Spleen (tissue), 11 donors: ENCODE measurements around the gene SLC66A1. TPM values are rescaled to one million over a fixed set of nuclear protein-coding genes. Genes with fewer than 3 reads are reported as not detected.

ENCODE experiments used
- DNase-seq: peaks from one replicate; pipeline ENCODE4 v3.0.0-alpha.2; 2020
- H3K27ac ChIP-seq, 8 donors: fragments of 200-600 bp; sonication (generic) in 7 of 8; 1 replicate in 4 of 8; 2 replicates in 4 of 8; pipeline versions ENCODE4 v1.5.0 to v1.8.0; 2016 to 2021; ENCODE audit warnings: inconsistent platforms in 4 of 8, mild to moderate bottlenecking in 4 of 8, moderate library complexity in 1 of 8
- H3K27me3 ChIP-seq, 7 donors: fragments of 200-600 bp; sonication (generic) in 6 of 7; replicated peaks in 1 of 7; 1 replicate in 4 of 7; 2 replicates in 3 of 7; pipeline versions ENCODE4 v1.5.0 to v1.8.0; 2016 to 2021; ENCODE audit warnings: inconsistent platforms in 3 of 7, mild to moderate bottlenecking in 1 of 7
- H3K36me3 ChIP-seq, 6 donors: fragments of 200-600 bp; sonication (generic) in 5 of 6; 1 replicate in 4 of 6; 2 replicates in 2 of 6; pipeline versions ENCODE4 v1.5.0 to v1.8.0; 2016 to 2021; ENCODE audit warnings: inconsistent platforms in 2 of 6
- H3K4me1 ChIP-seq, 6 donors: fragments of 200-600 bp; sonication (generic) in 5 of 6; 1 replicate in 3 of 6; 2 replicates in 3 of 6; pipeline versions ENCODE4 v1.5.0 to v1.8.0; 2016 to 2021; ENCODE audit warnings: inconsistent platforms in 3 of 6
- H3K4me3 ChIP-seq, 8 donors: fragments of 200-600 bp; sonication (generic) in 7 of 8; 1 replicate in 4 of 8; 2 replicates in 4 of 8; pipeline versions ENCODE4 v1.5.0 to v1.8.0; 2016 to 2021; ENCODE audit warnings: inconsistent platforms in 4 of 8, mild to moderate bottlenecking in 4 of 8, moderate library complexity in 2 of 8
- H3K9me3 ChIP-seq, 8 donors: fragments of 200-600 bp; sonication (generic) in 7 of 8; 1 replicate in 4 of 8; 2 replicates in 4 of 8; pipeline versions ENCODE4 v1.5.0 to v1.8.0; 2016 to 2021; ENCODE audit warnings: inconsistent platforms in 4 of 8
- CTCF ChIP-seq, 11 experiments: fragments of 200-600 bp in 7 of 11; fragments of 450-650 bp in 4 of 11; sonication (generic) in 4 of 11; IDR thresholded peaks in 8 of 11; conservative IDR thresholded peaks in 3 of 11; 1 replicate in 7 of 11; 2 replicates in 4 of 11; pipeline versions ENCODE4 v1.4.0 to v1.8.0; 2016 to 2021; ENCODE audit warnings: antibody characterized with exemption in 11 of 11, inconsistent platforms in 4 of 11, mild to moderate bottlenecking in 1 of 11
- POLR2A ChIP-seq, 3 donors: fragments of 450-650 bp; IDR thresholded peaks; one replicate each; pipeline ENCODE4 v1.5.1; 2017; ENCODE audit warnings: antibody characterized with exemption in 3 of 3, mild to moderate bottlenecking in 1 of 3
- POLR2AphosphoS5 ChIP-seq, 3 donors: sonication (generic); formaldehyde crosslinking; IDR thresholded peaks; one replicate each; pipeline ENCODE4 v1.5.1; 2017; ENCODE audit warnings: antibody characterized with exemption in 3 of 3
- WGBS, 5 donors: extraction: QIAGEN DNeasy Blood & Tissue Kit in 3 of 5; methylation state at CpG; one replicate each; pipeline versions ENCODE4 v1.1.5 to v1.1.7; 2013 to 2018; 5-methylcytosine and 5-hydroxymethylcytosine counted together
- intact Hi-C: fragments of 100-400 bp; cut with DNase I; formaldehyde crosslinking; loops from one replicate; pipeline ENCODE4 v1.15.0; 2023; ENCODE audit warnings: low total_unique reads
- polyA plus RNA-seq, 3 donors: library from polyadenylated mRNA; stranded (reverse); fragments of 200-250 nt; gene quantifications; one replicate each; pipeline ENCODE4 v1.2.1, GENCODE V29; 2013
- total RNA-seq, 7 donors: library from RNA; depleted of rRNA in 3 of 7; stranded (reverse); fragments of >200 nt in 3 of 7; fragmentation: NEBNext Ultra II Directional in 4 of 7; extraction: Animal tissue kit (Norgen Biotek cat#: 25700) in 4 of 7; gene quantifications; one replicate each; pipeline versions ENCODE4 v1.1.0 to v1.2.1, GENCODE V29; 2016 to 2021
- donor health status: healthy with polysubstance abuse.
- donor health status: DM: no; HTN: no; CAD: no; lungs with moderate emphysema.
- donor health status: DM: no; HTN: no; CAD: no.
- donor health status: Bipolar disorder and iron deficiency.
- donor health status: healthy.
- donor health status: DM: no; HTN: no; CAD: no.
- donor health status: DM: yes; HTN: yes; CAD: no.

The SLC66A1 gene
- total and polyA plus RNA-seq, 10 donors = 9.6 to 20.9 (median 13.9) TPM

GRCh38 chr1:19315378-19316198 lies 3.5 kb downstream of the SLC66A1 start:
- intact Hi-C loops = no loop called here

GRCh38 chr1:19317126-19317910 lies 5.2 kb downstream of the SLC66A1 start:
- WGBS, 5 donors = 79 to 90% (median 85%) methylated on average over 10 to 13 of the region's 13 CpGs

More at GRCh38 chr1:19315378-19316198, 3.5 kb downstream of the SLC66A1 start:
- peaks cover 50 to 75% (median 65%) of the 10 kb centered on the region in 6 donors for H3K4me1 ChIP-seq
- peak; percentile 81 for DNase-seq
- H3K27me3 ChIP-seq = no peaks in the 10 kb centered on the region
- 45 to 60% (median 49%) methylated on average over 17 of the region's 17 CpGs for WGBS, 5 donors
- TF ChIP-seq POLR2A (IDR thresholded peaks at IDR 0.05) = no peak
- TF ChIP-seq POLR2AphosphoS5 (IDR thresholded peaks at IDR 0.05) = peak in 2 of 3 donors; percentile 35 to 36
- peak overlapping the region in 1 of 8 donors; percentile 19 for H3K4me3 ChIP-seq
- H3K9me3 ChIP-seq = no peaks in the 10 kb centered on the region
- H3K36me3 ChIP-seq = peaks cover 0 to 30% (median 9%) of the 10 kb centered on the region in 6 donors
- peak overlapping the region in 5 of 8 donors; percentile 38 to 92 (median 60) for H3K27ac ChIP-seq

DNA sequence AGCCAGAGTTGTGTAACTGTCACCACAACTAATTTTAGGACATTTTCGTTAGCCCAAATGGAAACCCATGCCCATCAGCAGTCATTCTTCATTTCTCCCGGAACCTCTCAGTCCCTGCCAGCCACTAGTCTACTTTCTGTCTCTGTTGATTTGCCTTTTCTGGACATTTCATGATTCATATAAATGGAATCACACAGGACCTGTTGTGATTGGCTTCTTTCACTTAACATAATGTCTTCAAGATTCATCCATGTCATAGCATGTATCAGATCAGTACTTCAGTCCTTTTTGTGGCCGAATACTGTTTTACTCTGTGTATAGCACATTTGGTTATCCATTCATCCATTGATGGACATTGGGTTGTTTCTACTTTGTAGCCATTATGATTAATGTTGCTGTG lies 7.1 kb downstream of the SLC66A1 start:
- H3K9me3 ChIP-seq = no peaks in the 10 kb centered on the region
- H3K27ac ChIP-seq = no peak overlapping the region
- TF ChIP-seq POLR2AphosphoS5 (IDR thresholded peaks at IDR 0.05) = no peak
- no peak for TF ChIP-seq POLR2A (IDR thresholded peaks at IDR 0.05)
- TF ChIP-seq CTCF (IDR thresholded peaks at IDR 0.05 in 8 of 11, conservative IDR thresholded peaks at IDR 0.05 in 3 of 11) = no peak
- H3K4me3 ChIP-seq = no peak overlapping the region
- intact Hi-C loops = no loop called here
- peaks cover 0 to 62% (median 17%) of the 10 kb centered on the region in 6 donors for H3K36me3 ChIP-seq
- DNase-seq = no peak
- H3K4me1 ChIP-seq = peaks cover 28 to 44% (median 34%) of the 10 kb centered on the region in 6 donors
- WGBS, 5 donors = 72 to 88% (median 82%) methylated on average over 3 of the region's 3 CpGs
- H3K27me3 ChIP-seq = no peaks in the 10 kb centered on the region

More at GRCh38 chr1:19317126-19317910, 5.2 kb downstream of the SLC66A1 start:
- peak; percentile 63 for DNase-seq
- peaks cover 44 to 63% (median 53%) of the 10 kb centered on the region in 6 donors for H3K4me1 ChIP-seq
- no peak overlapping the region for H3K4me3 ChIP-seq
- TF ChIP-seq POLR2AphosphoS5 (IDR thresholded peaks at IDR 0.05) = no peak
- no peak for TF ChIP-seq CTCF (IDR thresholded peaks at IDR 0.05 in 8 of 11, conservative IDR thresholded peaks at IDR 0.05 in 3 of 11)
- no peak for TF ChIP-seq POLR2A (IDR thresholded peaks at IDR 0.05)
- H3K9me3 ChIP-seq = no peaks in the 10 kb centered on the region
- H3K36me3 ChIP-seq = peaks cover 0 to 43% (median 9%) of the 10 kb centered on the region in 6 donors
- no peaks in the 10 kb centered on the region for H3K27me3 ChIP-seq
- H3K27ac ChIP-seq = no peak overlapping the region
- intact Hi-C loops = no loop called here

DNA sequence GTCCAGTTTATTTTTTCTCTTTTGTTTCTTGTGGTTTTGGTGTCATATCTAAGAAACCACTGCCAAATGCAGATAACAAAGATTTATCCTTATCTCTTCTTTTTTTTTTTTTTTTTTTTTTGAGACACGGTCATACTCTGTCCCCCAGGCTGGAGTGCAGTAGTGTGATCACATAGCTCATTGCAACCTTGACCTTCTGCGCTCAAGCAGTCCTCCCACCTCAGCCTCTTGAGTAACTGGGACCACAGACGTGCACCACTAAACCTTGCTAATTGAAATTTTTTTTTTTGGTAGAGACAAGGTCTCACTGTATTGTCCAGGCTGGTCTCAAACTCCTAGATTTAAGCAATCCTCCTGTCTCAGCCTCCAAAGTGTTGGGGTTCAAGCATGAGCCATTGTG lies 8.9 kb downstream of the SLC66A1 start:
- H3K4me3 ChIP-seq = no peak overlapping the region
- no peaks in the 10 kb centered on the region for H3K9me3 ChIP-seq
- H3K27me3 ChIP-seq = no peaks in the 10 kb centered on the region
- peaks cover 9 to 26% (median 16%) of the 10 kb centered on the region in 6 donors for H3K4me1 ChIP-seq
- 87 to 100% (median 95%) methylated on average over 3 of the region's 3 CpGs for WGBS, 5 donors
- no peak for TF ChIP-seq POLR2AphosphoS5 (IDR thresholded peaks at IDR 0.05)
- no peak for TF ChIP-seq POLR2A (IDR thresholded peaks at IDR 0.05)
- no peak for TF ChIP-seq CTCF (IDR thresholded peaks at IDR 0.05 in 8 of 11, conservative IDR thresholded peaks at IDR 0.05 in 3 of 11)
- H3K36me3 ChIP-seq = peaks cover 0 to 81% (median 33%) of the 10 kb centered on the region in 6 donors
- no peak overlapping the region for H3K27ac ChIP-seq
- intact Hi-C loops = no loop called here
- no peak for DNase-seq
